Endothelial cell (in vitro differentiated cells): ENCODE data around the gene ZFP1. TPM values are rescaled to one million over a fixed set of nuclear protein-coding genes. Genes with fewer than 3 reads are reported as not detected.
A peak's percentile ranks its signal among the peaks of the same experiment; 100 is the strongest.
"Not testable (repeated sequence)": the region's sequence is repeated elsewhere in the genome, so short reads cannot be mapped to it uniquely, and the experiment has no call there.

Source experiments
- DNase-seq: peaks from one replicate; pipeline ENCODE4 v3.0.0; 2021; ENCODE audit warnings: low spot score
- H3K27ac Mint-ChIP-seq: one replicate; pipeline ENCODE4 v1.8.0; 2021; ENCODE audit warnings: mixed read lengths, inconsistent platforms; ENCODE audit not compliant: unreplicated experiment
- H3K27me3 Mint-ChIP-seq: one replicate; pipeline ENCODE4 v1.8.0; 2021; ENCODE audit warnings: mild to moderate bottlenecking, moderate library complexity, mixed read lengths, inconsistent platforms; ENCODE audit not compliant: unreplicated experiment
- H3K36me3 Mint-ChIP-seq: one replicate; pipeline ENCODE4 v1.8.0; 2021; ENCODE audit warnings: mild to moderate bottlenecking, low read depth, mixed read lengths, inconsistent platforms; ENCODE audit not compliant: unreplicated experiment
- H3K4me1 Mint-ChIP-seq: one replicate; pipeline ENCODE4 v1.8.0; 2021; ENCODE audit warnings: mild to moderate bottlenecking, mixed read lengths, inconsistent platforms; ENCODE audit not compliant: unreplicated experiment
- H3K4me3 Mint-ChIP-seq: one replicate; pipeline ENCODE4 v1.8.0; 2021; ENCODE audit warnings: mild to moderate bottlenecking, mixed read lengths, inconsistent platforms; ENCODE audit not compliant: unreplicated experiment
- H3K9me3 Mint-ChIP-seq: one replicate; pipeline ENCODE4 v1.8.0; 2021; ENCODE audit warnings: mixed read lengths, inconsistent platforms; ENCODE audit not compliant: unreplicated experiment
- CTCF ChIP-seq: fragments of 200-600 bp; sonication (generic); IDR thresholded peaks from one replicate; pipeline ENCODE4 v1.5.0; 2021; ENCODE audit warnings: antibody characterized with exemption; ENCODE audit not compliant: unreplicated experiment
- total RNA-seq: library from RNA; stranded (reverse); fragmentation: NEBNext Ultra II Directional; extraction: Animal tissue kit (Norgen Biotek cat#: 25700); gene quantifications from one replicate; pipeline ENCODE4 v1.2.1, GENCODE V29; 2021; ENCODE audit not compliant: unreplicated experiment

ZFP1 gene
- total RNA-seq, 1 donor from 2014 or later: 12.0 TPM

- Mint-ChIP-seq H3K36me3 (no peaks in the 10 kb centered on the region), H3K4me1 (no peaks in the 10 kb centered on the region), H3K27me3 (peaks cover 11% of the 10 kb centered on the region), H3K4me3 (no peak overlapping the region), H3K27ac (peak overlapping the region; percentile 30), H3K9me3 (no peaks in the 10 kb centered on the region)
- no peak for DNase-seq
- no peak for TF ChIP-seq CTCF
Measured at GRCh38 chr16:75203667-75204409, 55.5 kb downstream of the ZFP1 start.

GRCh38 chr16:75204410-75204758, 56.1 kb downstream of the ZFP1 start:
- Mint-ChIP-seq H3K4me3 (no peak overlapping the region), H3K27me3 (peaks cover 11% of the 10 kb centered on the region), H3K9me3 (no peaks in the 10 kb centered on the region), H3K36me3 (no peaks in the 10 kb centered on the region), H3K27ac (no peak overlapping the region), H3K4me1 (no peaks in the 10 kb centered on the region)
- TF ChIP-seq CTCF: no peak
- no peak for DNase-seq

- not testable (repeated sequence) for DNase-seq
Measured at GRCh38 chr16:75204905-75205304, 56.6 kb downstream of the ZFP1 start.

GRCh38 chr16:75205438-75205837, 57.1 kb downstream of the ZFP1 start:
- not testable (repeated sequence) for H3K4me3 Mint-ChIP-seq, H3K9me3 Mint-ChIP-seq, H3K27ac Mint-ChIP-seq, DNase-seq, H3K36me3 Mint-ChIP-seq, H3K4me1 Mint-ChIP-seq
- peaks cover 11% of the 10 kb centered on the region for H3K27me3 Mint-ChIP-seq

More at GRCh38 chr16:75204905-75205304, 56.6 kb downstream of the ZFP1 start:
- H3K9me3 Mint-ChIP-seq, H3K4me3 Mint-ChIP-seq, H3K4me1 Mint-ChIP-seq, H3K27ac Mint-ChIP-seq, H3K36me3 Mint-ChIP-seq: not testable (repeated sequence)
- peaks cover 11% of the 10 kb centered on the region for H3K27me3 Mint-ChIP-seq

GRCh38 chr16:75205961-75206748, 57.8 kb downstream of the ZFP1 start:
- not testable (repeated sequence) for H3K4me3 Mint-ChIP-seq, H3K9me3 Mint-ChIP-seq

GRCh38 chr16:75206749-75207451, 58.6 kb downstream of the ZFP1 start, which contains the start of gene CTRB2:
TSS of gene CTRB2 (minus strand) at chr16:75207161. CDS start at chr16:75207141, 20 bp downstream.
- no peaks in the 10 kb centered on the region for H3K36me3 Mint-ChIP-seq
- H3K27me3 Mint-ChIP-seq: peaks cover 11% of the 10 kb centered on the region
- no peak within 1 kb of the TSS for H3K27ac Mint-ChIP-seq
- no peak for DNase-seq
- no peaks in the 10 kb centered on the region for H3K9me3 Mint-ChIP-seq
- no peaks in the 10 kb centered on the region for H3K4me1 Mint-ChIP-seq
- no peak for TF ChIP-seq CTCF
- no peak within 1 kb of the TSS for H3K4me3 Mint-ChIP-seq

More at GRCh38 chr16:75205961-75206748, 57.8 kb downstream of the ZFP1 start:
- DNase-seq, H3K4me1 Mint-ChIP-seq, H3K27ac Mint-ChIP-seq, H3K36me3 Mint-ChIP-seq: not testable (repeated sequence)
- H3K27me3 Mint-ChIP-seq: peaks cover 11% of the 10 kb centered on the region
